ENCODE measurements around the gene DLEC1. TPM values are rescaled to one million over a fixed set of nuclear protein-coding genes. Genes with fewer than 3 reads are reported as not detected.

The DLEC1 gene
- total and polyA plus RNA-seq, 11 donors = 0.06 to 1.3 (median 0.16) TPM; not detected in 1

- intact Hi-C loops (cut with DNase I) = no loop called here
- Histone ChIP-seq H3K36me3 (peaks cover 0 to 83% (median 53%) of the 10 kb centered on the region in 9 donors), H3K27ac (no peak overlapping the region), H3K4me3 (no peak overlapping the region), H3K27me3 (no peaks in the 10 kb centered on the region), H3K9me3 (peaks cover 0 to 9% (median 0%) of the 10 kb centered on the region in 12 donors), H3K4me1 (peaks cover 0 to 5% (median 0%) of the 10 kb centered on the region in 12 donors)
- no peak for TF ChIP-seq CTCF (IDR thresholded peaks at IDR 0.05)
- no peak for TF ChIP-seq POLR2A (IDR thresholded peaks at IDR 0.05)
- ATAC-seq (no peak), DNase-seq (peak in 1 of 5 donors; percentile 3)
- 93 to 96% (median 94%) methylated on average over 3 of the region's 3 CpGs for WGBS, 4 donors
These were observed 23.5 kb upstream of the DLEC1 start for GRCh38 chr3:38015485-38015884.

GRCh38 chr3:38015984-38016383 lies 23.0 kb upstream of the DLEC1 start:
- Histone ChIP-seq H3K27me3 (no peaks in the 10 kb centered on the region), H3K4me3 (no peak overlapping the region), H3K27ac (no peak overlapping the region), H3K36me3 (peaks cover 0 to 78% (median 48%) of the 10 kb centered on the region in 9 donors), H3K9me3 (peaks cover 0 to 9% (median 0%) of the 10 kb centered on the region in 12 donors), H3K4me1 (peaks cover 0 to 5% (median 0%) of the 10 kb centered on the region in 12 donors)
- WGBS, 4 donors = 93 to 95% (median 94%) methylated on average over 3 of the region's 3 CpGs
- DNase-seq = peak in 1 of 5 donors; percentile 20
- no peak for TF ChIP-seq POLR2A (IDR thresholded peaks at IDR 0.05)
- no peak for TF ChIP-seq CTCF (IDR thresholded peaks at IDR 0.05)
- intact Hi-C loops (cut with DNase I) = no loop called here
- ATAC-seq = no peak

DNA sequence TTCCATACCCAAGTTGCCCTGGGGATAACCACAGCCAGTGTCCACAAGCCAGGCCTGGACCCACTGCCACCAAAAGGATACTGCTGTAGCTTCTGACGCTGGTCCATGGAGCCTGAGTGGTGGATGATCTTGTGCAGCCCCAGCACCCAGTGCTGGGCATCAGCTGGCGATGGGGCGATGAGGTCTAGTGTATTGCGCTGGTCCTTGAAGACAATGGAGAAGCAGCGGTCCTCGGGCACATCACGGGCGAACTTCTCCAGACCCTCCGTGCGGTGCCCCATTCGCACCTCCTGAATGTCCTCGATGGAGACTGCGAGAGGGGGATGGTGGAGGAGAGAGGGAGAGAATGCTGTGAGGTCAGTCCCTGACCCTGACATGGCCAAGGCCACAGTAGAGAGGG lies 22.6 kb upstream of the DLEC1 start:
- Histone ChIP-seq H3K27me3 (no peaks in the 10 kb centered on the region), H3K27ac (no peak overlapping the region), H3K9me3 (peaks cover 0 to 9% (median 0%) of the 10 kb centered on the region in 12 donors), H3K4me3 (no peak overlapping the region), H3K36me3 (peaks cover 0 to 74% (median 44%) of the 10 kb centered on the region in 9 donors), H3K4me1 (peaks cover 0 to 5% (median 0%) of the 10 kb centered on the region in 12 donors)
- intact Hi-C loops (cut with DNase I) = no loop called here
- DNase-seq (peak in 1 of 5 donors; percentile 24), ATAC-seq (no peak)
- 97 to 100% (median 98%) methylated on average over 10 to 13 of the region's 13 CpGs for WGBS, 4 donors
- TF ChIP-seq CTCF (IDR thresholded peaks at IDR 0.05) = no peak
- no peak for TF ChIP-seq POLR2A (IDR thresholded peaks at IDR 0.05)

DNA sequence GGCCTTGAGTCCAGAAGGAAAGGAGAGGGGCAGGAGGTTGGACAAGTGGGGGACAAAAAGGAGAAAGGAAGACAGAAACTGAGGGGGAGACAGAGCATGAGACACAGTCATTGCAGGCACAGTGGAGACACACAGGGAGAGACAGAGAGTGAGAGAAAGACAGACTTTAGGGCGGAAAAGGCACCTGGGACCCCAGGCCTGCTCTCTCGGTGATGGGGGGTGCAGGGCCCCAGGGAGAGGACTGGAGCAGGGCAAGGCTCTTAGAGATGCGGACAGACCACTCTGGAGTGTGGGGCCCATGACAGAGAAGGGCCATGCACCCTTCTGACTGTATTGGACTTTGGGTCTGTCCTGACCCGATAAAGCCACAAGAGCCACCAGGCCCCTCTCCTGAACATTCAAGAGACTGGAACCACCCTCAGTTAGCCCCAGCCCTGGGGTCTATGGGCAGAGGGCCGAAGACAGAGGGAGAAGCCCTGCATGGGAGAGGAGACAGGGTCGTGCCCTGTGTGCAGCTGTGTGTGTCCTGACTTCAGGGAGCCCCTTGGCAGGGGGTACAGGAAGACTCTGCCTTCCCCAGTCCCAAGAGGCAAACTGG lies 22.1 kb upstream of the DLEC1 start:
- ATAC-seq (no peak), DNase-seq (peak in 1 of 5 donors; percentile 35)
- Histone ChIP-seq H3K4me1 (peaks cover 0 to 5% (median 0%) of the 10 kb centered on the region in 12 donors), H3K36me3 (peaks cover 0 to 70% (median 43%) of the 10 kb centered on the region in 9 donors), H3K27ac (no peak overlapping the region), H3K4me3 (no peak overlapping the region), H3K9me3 (peaks cover 0 to 9% (median 0%) of the 10 kb centered on the region in 12 donors), H3K27me3 (no peaks in the 10 kb centered on the region)
- intact Hi-C loops (cut with DNase I) = no loop called here
- WGBS, 4 donors = 78 to 85% (median 80%) methylated on average over 5 to 6 of the region's 6 CpGs
- TF ChIP-seq CTCF (IDR thresholded peaks at IDR 0.05) = no peak
- TF ChIP-seq POLR2A (IDR thresholded peaks at IDR 0.05) = no peak
